K562 (cell line): ENCODE measurements around the gene SLC4A1. TPM values are rescaled to one million over a fixed set of nuclear protein-coding genes. Genes with fewer than 3 reads are reported as not detected.

ENCODE experiments used
- ATF6 ChIP-seq: sonication (generic); formaldehyde crosslinking; IDR thresholded peaks from 2 replicates; pipeline ENCODE4 v1.4.0; 2020; ENCODE audit warnings: mild to moderate bottlenecking, missing genetic modification reagents
- BCOR ChIP-seq: fragments of 450-650 bp; IDR thresholded peaks from 2 replicates; pipeline ENCODE4 v1.6.1; 2016
- BRD4 ChIP-seq: fragments of 200-600 bp; sonication (generic); IDR thresholded peaks from 2 replicates; pipeline ENCODE4 v1.6.1; 2017; ENCODE audit warnings: inconsistent platforms
- HDGF ChIP-seq: fragments of 450-650 bp; IDR thresholded peaks from 2 replicates; pipeline ENCODE4 v1.6.1; 2016
- JUNB ChIP-seq: fragments of 450-650 bp; formaldehyde crosslinking; conservative IDR thresholded peaks from 2 replicates; pipeline ENCODE4 v1.4.0; 2020; ENCODE audit warnings: mild to moderate bottlenecking
- KDM1A ChIP-seq, 2 experiments: fragments of 450-650 bp; IDR thresholded peaks; 2 replicates each; pipeline ENCODE4 v1.6.1; 2016; ENCODE audit warnings: mild to moderate bottlenecking in 2 of 2
- RBM17 ChIP-seq: fragments of 200-400 bp; formaldehyde crosslinking; IDR thresholded peaks from 2 replicates; pipeline ENCODE4 v1.6.1; 2017; ENCODE audit warnings: low read depth, mild to moderate bottlenecking, low read length, borderline replicate concordance
- RUNX1 ChIP-seq: sonication (generic); IDR thresholded peaks from 2 replicates; pipeline ENCODE4 v1.6.1; 2016; ENCODE audit warnings: antibody characterized with exemption, low read depth
- XRCC3 ChIP-seq: fragments of 450-650 bp; IDR thresholded peaks from 2 replicates; pipeline ENCODE4 v1.6.1; 2017; ENCODE audit warnings: mild to moderate bottlenecking, moderate library complexity
- ZNF407 ChIP-seq: fragments of 450-650 bp; IDR thresholded peaks from 2 replicates; pipeline ENCODE4 v1.6.1; 2016; ENCODE audit warnings: low read depth
- ZNF41 ChIP-seq: fragments of 250-450 bp; sonication (Bioruptor Pico); conservative IDR thresholded peaks from 2 replicates; pipeline ENCODE4 v1.4.0; 2020; ENCODE audit warnings: mild to moderate bottlenecking
- ZNF740 ChIP-seq, 3 experiments: fragments of 200-800 bp in 1 of 3; sonication (Bioruptor generic) in 1 of 3; sonication (generic) in 1 of 3; formaldehyde crosslinking in 1 of 3; IDR thresholded peaks; 2 replicates each; pipeline versions ENCODE4 v1.6.1 to v1.8.0; 2016 to 2022; ENCODE audit warnings: mild to moderate bottlenecking in 2 of 3, missing compliant biosample characterization in 2 of 3, missing genetic modification characterization in 2 of 3, missing genetic modification reagents in 1 of 3
- polyA plus RNA-seq, 8 experiments: library from polyadenylated mRNA; depleted of rRNA in 4 of 8; stranded (reverse) in 5 of 8; unstranded in 3 of 8; fragments of >200 nt; fragmentation: Nextera tagmentation in 2 of 8; fragmentation: Illumina TruSeq in 1 of 8; extraction: Ambion mirVana in 2 of 8; extraction: Trizol in 1 of 8; gene quantifications; 2 replicates each; pipeline versions ENCODE4 v1.2.1 to v1.2.3, GENCODE V29; 2011 to 2014; ENCODE audit warnings: inconsistent platforms in 1 of 8, missing spikeins in 1 of 8
- total RNA-seq, 7 experiments: library from RNA; depleted of rRNA in 6 of 7; stranded (reverse); fragments of >200 nt in 6 of 7; fragmentation: Illumina TruSeq in 2 of 7; extraction: Trizol in 2 of 7; gene quantifications; 2 replicates each; pipeline versions ENCODE4 v1.2.1 to v1.2.3, GENCODE V29; 2011 to 2021; ENCODE audit warnings: low replicate concordance in 1 of 7
- TF ChIP-seq, protein P1 (sequence below), 2 experiments: fragments of 450-650 bp; IDR thresholded peaks; 2 replicates each; pipeline ENCODE4 v1.6.1; 2016
- TF ChIP-seq, protein P2 (sequence below): fragments of 450-650 bp; formaldehyde crosslinking; IDR thresholded peaks from 2 replicates; pipeline ENCODE4 v1.4.0; 2022; ENCODE audit warnings: missing genetic modification characterization

SLC4A1 gene
- total and polyA plus RNA-seq, 9 of the 15 experiments (the other 6 are each of a cell fraction or from before 2014, with no cell fraction given), result 0.14 to 1.00 (median 0.53) TPM

DNA sequence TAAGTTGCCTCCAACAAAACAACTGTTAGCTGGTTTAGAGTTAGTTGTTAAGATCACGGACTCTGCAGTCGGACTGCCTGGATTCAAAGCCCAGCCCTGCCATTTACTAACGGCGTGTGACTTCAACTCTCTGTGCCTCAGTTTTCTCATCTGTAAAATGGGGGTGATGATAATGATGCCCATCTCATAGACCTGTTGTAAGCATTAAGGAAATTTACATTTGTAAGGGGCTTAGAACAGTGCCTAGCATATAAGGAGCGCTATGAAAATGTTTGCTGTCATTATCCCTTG lies 825 bp downstream of the SLC4A1 start (continued):
- TF ChIP-seq ZNF407 (no peak), BRD4 (no peak), RBM17 (no peak), ZNF740 (CRISPR knock-in tag; IDR thresholded peaks at IDR 0.05) (no peak), ZNF740 (tag; IDR thresholded peaks at IDR 0.05) (0 out of 4 replicates have a peak, but pooled peaks of 1 of the 2 experiments have one; percentile 42), ATF6 (CRISPR knock-in tag) (no peak), RUNX1 (no peak), HDGF (peak; percentile 95), ZNF41 (no peak), KDM1A (IDR thresholded peaks at IDR 0.05) (peak; percentile 55 to 79), BCOR (peak; percentile 98), XRCC3 (no peak), JUNB (CRISPR knock-in tag) (no peak)
- TF ChIP-seq, protein P1, sequence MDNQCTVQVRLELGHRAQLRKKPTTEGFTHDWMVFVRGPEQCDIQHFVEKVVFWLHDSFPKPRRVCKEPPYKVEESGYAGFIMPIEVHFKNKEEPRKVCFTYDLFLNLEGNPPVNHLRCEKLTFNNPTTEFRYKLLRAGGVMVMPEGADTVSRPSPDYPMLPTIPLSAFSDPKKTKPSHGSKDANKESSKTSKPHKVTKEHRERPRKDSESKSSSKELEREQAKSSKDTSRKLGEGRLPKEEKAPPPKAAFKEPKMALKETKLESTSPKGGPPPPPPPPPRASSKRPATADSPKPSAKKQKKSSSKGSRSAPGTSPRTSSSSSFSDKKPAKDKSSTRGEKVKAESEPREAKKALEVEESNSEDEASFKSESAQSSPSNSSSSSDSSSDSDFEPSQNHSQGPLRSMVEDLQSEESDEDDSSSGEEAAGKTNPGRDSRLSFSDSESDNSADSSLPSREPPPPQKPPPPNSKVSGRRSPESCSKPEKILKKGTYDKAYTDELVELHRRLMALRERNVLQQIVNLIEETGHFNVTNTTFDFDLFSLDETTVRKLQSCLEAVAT (IDR thresholded peaks at IDR 0.05), result no peak
- TF ChIP-seq, protein P2, sequence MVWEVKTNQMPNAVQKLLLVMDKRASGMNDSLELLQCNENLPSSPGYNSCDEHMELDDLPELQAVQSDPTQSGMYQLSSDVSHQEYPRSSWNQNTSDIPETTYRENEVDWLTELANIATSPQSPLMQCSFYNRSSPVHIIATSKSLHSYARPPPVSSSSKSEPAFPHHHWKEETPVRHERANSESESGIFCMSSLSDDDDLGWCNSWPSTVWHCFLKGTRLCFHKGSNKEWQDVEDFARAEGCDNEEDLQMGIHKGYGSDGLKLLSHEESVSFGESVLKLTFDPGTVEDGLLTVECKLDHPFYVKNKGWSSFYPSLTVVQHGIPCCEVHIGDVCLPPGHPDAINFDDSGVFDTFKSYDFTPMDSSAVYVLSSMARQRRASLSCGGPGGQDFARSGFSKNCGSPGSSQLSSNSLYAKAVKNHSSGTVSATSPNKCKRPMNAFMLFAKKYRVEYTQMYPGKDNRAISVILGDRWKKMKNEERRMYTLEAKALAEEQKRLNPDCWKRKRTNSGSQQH (CRISPR knock-in tag), result no peak
